Testis (tissue), 2 donors: ENCODE results near the gene PSAP.
"Not testable (repeated sequence)": the region's sequence is repeated elsewhere in the genome, so short reads cannot be mapped to it uniquely, and the experiment has no call there.

Source experiments
- CTCF ChIP-seq, 3 experiments: fragments of 450-650 bp in 2 of 3; fragments of 200-600 bp in 1 of 3; sonication (generic) in 1 of 3; IDR thresholded peaks; one replicate each; pipeline ENCODE4 v1.5.1; 2016 to 2019; ENCODE audit warnings: antibody characterized with exemption in 3 of 3, mild to moderate bottlenecking in 2 of 3, moderate library complexity in 1 of 3
- POLR2A ChIP-seq: fragments of 450-650 bp; IDR thresholded peaks from one replicate; pipeline ENCODE4 v1.6.1; 2017; ENCODE audit warnings: antibody characterized with exemption, mild to moderate bottlenecking, moderate library complexity

GRCh38 chr10:71851465-71852095 is 529 bp upstream of the PSAP start:
- TF ChIP-seq POLR2A; CTCF (IDR thresholded peaks at IDR 0.05): not testable (repeated sequence)
